MM.1S (cell line): ENCODE data around the gene ATAD1.

Source experiments
- CTCF ChIP-seq: fragments of 300-600 bp; sonication (generic); IDR thresholded peaks from 2 replicates; pipeline ENCODE4 v1.5.1; 2016; ENCODE audit warnings: antibody characterized with exemption, low read length, mixed read lengths
- EZH2 ChIP-seq: fragments of 300-600 bp; sonication (generic); optimal IDR thresholded peaks from 2 replicates; pipeline ENCODE3; 2017; ENCODE audit warnings: low read depth, mild to moderate bottlenecking, antibody characterized with exemption, low read length, mixed read lengths

DNA sequence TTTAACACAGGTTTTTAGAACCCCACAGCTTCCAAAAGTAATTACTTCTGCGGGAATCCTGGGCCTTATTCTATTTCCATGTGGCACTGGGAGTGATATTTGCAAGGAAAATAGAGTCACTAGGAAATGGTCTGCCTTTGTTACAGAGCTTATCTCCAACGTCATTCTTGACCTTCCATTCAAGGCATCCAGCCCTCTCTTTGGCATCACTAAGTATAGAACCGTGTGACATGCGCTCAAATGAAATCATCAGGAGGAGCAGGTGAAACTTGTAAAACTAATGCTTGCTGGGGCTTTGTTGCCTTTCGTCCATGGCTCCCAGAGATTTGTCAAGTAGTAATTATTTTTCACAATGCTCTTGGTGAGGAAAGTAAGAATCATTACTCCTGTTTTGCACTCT is 84.9 kb downstream of the ATAD1 start:
- no peak for TF ChIP-seq CTCF
- no peak for TF ChIP-seq EZH2
